ENCODE measurements around the gene CENPP.

CENPP gene

GRCh38 chr9:92538541-92538940 is 212.8 kb downstream of the CENPP start:
- no peak for TF ChIP-seq CTCF (IDR thresholded peaks at IDR 0.05; ENCODE audit: control extremely low read depth, extremely low read depth, low read depth, missing control alignments)
- DNase-seq (ENCODE audit: extremely low spot score), result no peak
- ChIA-PET CTCF (interaction anchor here (0.9 kb wide), 1 partner anchor 8 kb away, joined by 3 read pairs; no protein-coding TSS in a partner anchor), POLR2A (no interaction called here)

- no peak for DNase-seq (ENCODE audit: extremely low spot score)
- no peak for TF ChIP-seq CTCF (IDR thresholded peaks at IDR 0.05; ENCODE audit: control extremely low read depth, extremely low read depth, low read depth, missing control alignments)
- CTCF ChIA-PET, result interaction anchor here (1.3 kb wide), 1 partner anchor 17 kb away, joined by 3 read pairs; no protein-coding TSS in a partner anchor
- POLR2A ChIA-PET, result no interaction called here
Measured at GRCh38 chr9:92543972-92544371, 218.2 kb downstream of the CENPP start.

GRCh38 chr9:92545002-92545510 is 219.3 kb downstream of the CENPP start:
- POLR2A ChIA-PET, result no interaction called here
- CTCF ChIA-PET, result interaction anchor here (2.1 kb wide), 1 partner anchor 10 kb away, joined by 7 read pairs; the partner anchor contains the start of gene ECM2
- DNase-seq (ENCODE audit: extremely low spot score), result no peak
- TF ChIP-seq CTCF (IDR thresholded peaks at IDR 0.05; ENCODE audit: control extremely low read depth, extremely low read depth, low read depth, missing control alignments), result no peak

GRCh38 chr9:92547356-92547755 is 221.6 kb downstream of the CENPP start:
- CTCF ChIA-PET, result interaction anchor here (1.0 to 1.5 kb wide), 3 partner anchors 9 to 23 kb away, joined by 3 read pairs; no protein-coding TSS in a partner anchor
- TF ChIP-seq CTCF (IDR thresholded peaks at IDR 0.05; ENCODE audit: control extremely low read depth, extremely low read depth, low read depth, missing control alignments), result no peak
- no peak for DNase-seq (ENCODE audit: extremely low spot score)
- POLR2A ChIA-PET, result no interaction called here

GRCh38 chr9:92550765-92551164 is 225.0 kb downstream of the CENPP start:
- ChIA-PET POLR2A (no interaction called here), CTCF (no interaction called here)
- no peak for TF ChIP-seq CTCF (IDR thresholded peaks at IDR 0.05; ENCODE audit: control extremely low read depth, extremely low read depth, low read depth, missing control alignments)
- DNase-seq (ENCODE audit: extremely low spot score), result no peak

- CTCF ChIA-PET, result no interaction called here
- POLR2A ChIA-PET, result no interaction called here
- no peak for TF ChIP-seq CTCF (IDR thresholded peaks at IDR 0.05; ENCODE audit: control extremely low read depth, extremely low read depth, low read depth, missing control alignments)
- DNase-seq (ENCODE audit: extremely low spot score), result no peak
Measured at GRCh38 chr9:92558612-92559374, 233.0 kb downstream of the CENPP start.
